ENCODE results near the gene HPSE2. TPM values are rescaled to one million over a fixed set of nuclear protein-coding genes. Genes with fewer than 3 reads are reported as not detected.

HPSE2 gene
- total and polyA plus RNA-seq, 2 of the 13 experiments (the other 11 are each of a cell fraction or from before 2014, with no cell fraction given): 0.01 TPM; not detected in 1

- no peak for TF ChIP-seq ZNF3 (CRISPR knock-in tag; IDR thresholded peaks at IDR 0.05)
- TF ChIP-seq TIGD3 (CRISPR knock-in tag; IDR thresholded peaks at IDR 0.05; ENCODE audit: borderline replicate concordance): peak; percentile 93
- TF ChIP-seq ZNF780A (CRISPR knock-in tag; IDR thresholded peaks at IDR 0.05): peak; percentile 59; the same call in 1 of the 2 replicates
- no peak for TF ChIP-seq KIAA2018 (CRISPR knock-in tag; IDR thresholded peaks at IDR 0.05; ENCODE audit: borderline replicate concordance)
- TF ChIP-seq ZFP37 (CRISPR knock-in tag; IDR thresholded peaks at IDR 0.05; ENCODE audit: borderline replicate concordance): peak; percentile 78
- peak; percentile 98 for TF ChIP-seq PHF8 (CRISPR knock-in tag; IDR thresholded peaks at IDR 0.05)
- TF ChIP-seq ZNF605 (CRISPR knock-in tag; IDR thresholded peaks at IDR 0.05): peak; percentile 57; the same call in 1 of the 2 replicates
- peak; percentile 53 for TF ChIP-seq PAXIP1 (CRISPR knock-in tag; conservative IDR thresholded peaks at IDR 0.05)
- peak; percentile 70; the same call in 1 of the 2 replicates for TF ChIP-seq ZNF430 (CRISPR knock-in tag; IDR thresholded peaks at IDR 0.05)
- 0 out of 2 replicates have a peak, but pooled peaks have one; percentile 36 for TF ChIP-seq SIX4 (CRISPR knock-in tag; IDR thresholded peaks at IDR 0.05)
- TF ChIP-seq SMAD3 (CRISPR knock-in tag; IDR thresholded peaks at IDR 0.05): 0 out of 2 replicates have a peak, but pooled peaks have one; percentile 24
- no peak for TF ChIP-seq ZNF296 (CRISPR knock-in tag; conservative IDR thresholded peaks at IDR 0.05)
- TF ChIP-seq KLF12 (CRISPR knock-in tag; IDR thresholded peaks at IDR 0.05; ENCODE audit: borderline replicate concordance): peak; percentile 76; the same call in 1 of the 2 replicates
- no peak for TF ChIP-seq EP300 (IDR thresholded peaks at IDR 0.05; ENCODE audit: low read depth in 2 of 2, low read length in 2 of 2)
- TF ChIP-seq EP300 (CRISPR knock-in tag; IDR thresholded peaks at IDR 0.05; ENCODE audit: borderline replicate concordance): no peak
- TF ChIP-seq HIVEP1 (CRISPR knock-in tag; IDR thresholded peaks at IDR 0.05): 0 out of 2 replicates have a peak, but pooled peaks have one; percentile 45
Measured at GRCh38 chr10:98414932-98415730, 820.5 kb downstream of the HPSE2 start, which contains the start of gene PYROXD2 (continued).
